ENCODE measurements around the gene XPO1.

- TF ChIP-seq CTCF (IDR thresholded peaks at IDR 0.05) = no peak
- TF ChIP-seq POLR2AphosphoS5 (IDR thresholded peaks at IDR 0.05) = no peak
Observed at GRCh38 chr2:61510674-61511671, 27.2 kb downstream of the XPO1 start.

Data from transverse colon (tissue), 4 donors.